Right lobe of liver (tissue), 4 donors: ENCODE results near the gene PCP2.

Experiments
- POLR2A ChIP-seq: fragments of 450-650 bp; IDR thresholded peaks from one replicate; pipeline ENCODE4 v1.6.1; 2017; ENCODE audit warnings: antibody characterized with exemption, mild to moderate bottlenecking
- TF ChIP-seq, protein P1 (sequence below), 4 donors: fragments of 200-600 bp in 3 of 4; fragments of 450-650 bp in 1 of 4; IDR thresholded peaks; one replicate each; pipeline versions ENCODE4 v1.5.1 to v1.8.0; 2016 to 2022; ENCODE audit warnings: antibody characterized with exemption in 4 of 4, mild to moderate bottlenecking in 2 of 4
- donor health status: DM: no; HTN: no; CAD: no.
- donor health status: DM: no; HTN: no; CAD: no.
- donor health status: DM: no; HTN: yes; CAD: no.

DNA sequence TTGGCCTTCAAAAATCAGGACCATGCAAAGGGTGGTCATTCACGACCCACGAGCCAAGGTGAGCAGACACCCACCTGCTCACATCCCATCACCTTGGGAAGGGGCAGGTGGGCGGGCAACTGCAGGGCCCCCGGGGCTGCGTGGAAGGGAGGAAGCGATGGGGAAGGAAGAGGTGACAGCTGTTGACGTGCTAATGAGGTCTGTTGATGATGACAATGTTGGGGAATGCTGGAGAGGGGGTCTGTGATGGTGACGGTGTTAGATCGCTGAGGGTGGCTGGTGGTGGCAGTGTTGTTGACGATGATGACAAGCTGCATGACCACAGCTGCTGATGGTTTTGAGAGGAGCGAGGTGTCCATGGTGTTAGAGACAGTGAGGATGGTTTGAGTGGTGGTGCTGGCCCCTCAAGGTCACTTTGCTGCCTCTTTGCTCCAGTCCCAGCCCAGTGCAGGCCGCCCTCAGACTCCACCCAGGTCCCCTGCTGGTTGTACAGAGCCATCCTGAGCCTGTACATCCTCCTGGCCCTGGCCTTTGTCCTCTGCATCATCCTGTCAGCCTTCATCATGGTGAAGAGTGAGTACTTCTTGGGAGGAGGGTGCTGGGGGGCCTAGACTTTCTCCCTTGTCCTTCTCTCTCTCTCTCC, 44.3 kb upstream of the PCP2 start:
- TF ChIP-seq, protein P1, sequence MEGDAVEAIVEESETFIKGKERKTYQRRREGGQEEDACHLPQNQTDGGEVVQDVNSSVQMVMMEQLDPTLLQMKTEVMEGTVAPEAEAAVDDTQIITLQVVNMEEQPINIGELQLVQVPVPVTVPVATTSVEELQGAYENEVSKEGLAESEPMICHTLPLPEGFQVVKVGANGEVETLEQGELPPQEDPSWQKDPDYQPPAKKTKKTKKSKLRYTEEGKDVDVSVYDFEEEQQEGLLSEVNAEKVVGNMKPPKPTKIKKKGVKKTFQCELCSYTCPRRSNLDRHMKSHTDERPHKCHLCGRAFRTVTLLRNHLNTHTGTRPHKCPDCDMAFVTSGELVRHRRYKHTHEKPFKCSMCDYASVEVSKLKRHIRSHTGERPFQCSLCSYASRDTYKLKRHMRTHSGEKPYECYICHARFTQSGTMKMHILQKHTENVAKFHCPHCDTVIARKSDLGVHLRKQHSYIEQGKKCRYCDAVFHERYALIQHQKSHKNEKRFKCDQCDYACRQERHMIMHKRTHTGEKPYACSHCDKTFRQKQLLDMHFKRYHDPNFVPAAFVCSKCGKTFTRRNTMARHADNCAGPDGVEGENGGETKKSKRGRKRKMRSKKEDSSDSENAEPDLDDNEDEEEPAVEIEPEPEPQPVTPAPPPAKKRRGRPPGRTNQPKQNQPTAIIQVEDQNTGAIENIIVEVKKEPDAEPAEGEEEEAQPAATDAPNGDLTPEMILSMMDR (IDR thresholded peaks at IDR 0.05): no peak
- no peak for TF ChIP-seq POLR2A
